KMS-11 (cell line): ENCODE measurements around the gene TBC1D14.

Source experiments
- H2AFZ ChIP-seq: fragments of 200-600 bp; sonication (generic); 2 replicates; pipeline ENCODE4 v1.6.1; 2016; ENCODE audit warnings: antibody characterized with exemption, mixed run types, low read depth
- H3K27ac ChIP-seq: fragments of 200-600 bp; sonication (generic); 2 replicates; pipeline ENCODE4 v1.6.1; 2016; ENCODE audit warnings: mild to moderate bottlenecking, mixed run types
- H3K27me3 ChIP-seq: fragments of 200-600 bp; sonication (generic); 2 replicates; pipeline ENCODE4 v1.6.1; 2017; ENCODE audit warnings: mild to moderate bottlenecking, low read depth, mixed run types, moderate library complexity; ENCODE audit not compliant: insufficient read depth
- H3K36me3 ChIP-seq: fragments of 200-600 bp; sonication (generic); 2 replicates; pipeline ENCODE4 v1.6.1; 2017; ENCODE audit warnings: mild to moderate bottlenecking, mixed run types; ENCODE audit not compliant: insufficient read depth
- H3K4me1 ChIP-seq: fragments of 200-600 bp; sonication (generic); 2 replicates; pipeline ENCODE4 v1.6.1; 2016; ENCODE audit warnings: mild to moderate bottlenecking, low read depth, mixed run types; ENCODE audit not compliant: poor library complexity, severe bottlenecking
- H3K4me2 ChIP-seq: fragments of 200-600 bp; sonication (generic); 2 replicates; pipeline ENCODE4 v1.7.0; 2016; ENCODE audit warnings: mild to moderate bottlenecking, mixed run types
- H3K4me3 ChIP-seq: fragments of 200-600 bp; sonication (generic); IDR thresholded peaks from 2 replicates; pipeline ENCODE4 v1.6.1; 2017; ENCODE audit warnings: low read depth, low read length, mixed read lengths; ENCODE audit not compliant: insufficient read depth
- H3K79me2 ChIP-seq: fragments of 200-600 bp; sonication (generic); 2 replicates; pipeline ENCODE4 v1.6.1; 2016; ENCODE audit warnings: low read depth, mixed run types; ENCODE audit not compliant: insufficient read depth
- H3K9ac ChIP-seq: fragments of 200-600 bp; sonication (generic); 2 replicates; pipeline ENCODE4 v1.6.1; 2016; ENCODE audit warnings: mild to moderate bottlenecking, mixed run types
- H4K20me1 ChIP-seq: fragments of 200-600 bp; sonication (generic); 2 replicates; pipeline ENCODE4 v1.6.1; 2016; ENCODE audit warnings: mild to moderate bottlenecking, mixed run types; ENCODE audit not compliant: insufficient read depth
- TF ChIP-seq, protein P1 (sequence below): fragments of 200-600 bp; sonication (generic); conservative IDR thresholded peaks from 2 replicates; pipeline ENCODE4 v1.6.1; 2017; ENCODE audit warnings: low read depth, mild to moderate bottlenecking, antibody characterized with exemption, low read length, moderate library complexity, mixed read lengths

Gene TBC1D14

DNA sequence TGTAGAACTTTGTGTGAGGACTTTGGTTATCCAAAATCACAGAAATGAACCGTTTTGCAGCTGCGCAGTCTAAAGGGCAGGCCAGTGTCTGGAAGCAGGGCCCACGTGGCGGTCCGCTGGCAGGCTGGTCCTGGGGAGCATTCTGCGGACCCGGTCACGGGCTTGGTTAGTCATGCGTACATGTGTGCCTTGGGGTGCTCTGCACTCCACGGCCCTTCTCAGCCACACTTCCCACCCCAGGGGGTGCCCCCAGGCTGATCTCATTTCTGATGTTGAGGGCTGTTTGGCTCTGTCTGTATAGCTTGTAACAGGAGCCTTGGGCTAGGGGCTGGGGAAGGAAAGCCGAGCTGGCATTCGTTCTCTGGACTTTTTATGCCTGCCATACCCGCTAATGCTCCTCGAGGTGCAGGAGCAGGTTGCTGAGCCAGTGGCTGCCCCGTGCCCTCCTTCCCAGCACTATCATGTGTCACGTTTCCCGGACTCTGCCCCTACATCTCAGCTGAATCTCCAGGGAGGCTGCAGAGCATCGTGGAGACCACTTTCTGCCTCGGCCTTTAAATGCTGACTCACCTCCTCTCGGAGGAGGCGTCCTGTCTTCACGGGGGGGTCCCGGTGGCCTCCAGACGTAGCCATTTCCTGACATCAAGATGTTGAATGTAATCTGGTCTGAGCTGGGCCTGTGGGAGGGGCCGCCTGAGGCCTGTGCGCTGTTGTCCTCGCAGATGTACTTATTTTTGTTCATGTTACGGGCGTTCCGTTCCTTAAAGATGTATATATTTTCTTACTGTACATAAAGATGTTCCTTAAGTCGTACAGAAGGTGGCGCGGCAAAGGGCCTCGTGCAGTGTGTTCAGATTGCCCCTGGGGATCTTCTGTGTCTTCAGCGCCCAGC, 122.2 kb downstream of the TBC1D14 start:
- H4K20me1 ChIP-seq, result no peaks in the 10 kb centered on the region
- no peak overlapping the region for H3K27ac ChIP-seq
- H2AFZ ChIP-seq, result no peak overlapping the region
- no peaks in the 10 kb centered on the region for H3K27me3 ChIP-seq
- H3K36me3 ChIP-seq, result no peaks in the 10 kb centered on the region
- no peak overlapping the region for H3K4me2 ChIP-seq
- H3K4me1 ChIP-seq, result no peaks in the 10 kb centered on the region
- no peak overlapping the region for H3K9ac ChIP-seq
- H3K4me3 ChIP-seq, result no peak overlapping the region
- H3K79me2 ChIP-seq, result no peaks in the 10 kb centered on the region
- TF ChIP-seq, protein P1, sequence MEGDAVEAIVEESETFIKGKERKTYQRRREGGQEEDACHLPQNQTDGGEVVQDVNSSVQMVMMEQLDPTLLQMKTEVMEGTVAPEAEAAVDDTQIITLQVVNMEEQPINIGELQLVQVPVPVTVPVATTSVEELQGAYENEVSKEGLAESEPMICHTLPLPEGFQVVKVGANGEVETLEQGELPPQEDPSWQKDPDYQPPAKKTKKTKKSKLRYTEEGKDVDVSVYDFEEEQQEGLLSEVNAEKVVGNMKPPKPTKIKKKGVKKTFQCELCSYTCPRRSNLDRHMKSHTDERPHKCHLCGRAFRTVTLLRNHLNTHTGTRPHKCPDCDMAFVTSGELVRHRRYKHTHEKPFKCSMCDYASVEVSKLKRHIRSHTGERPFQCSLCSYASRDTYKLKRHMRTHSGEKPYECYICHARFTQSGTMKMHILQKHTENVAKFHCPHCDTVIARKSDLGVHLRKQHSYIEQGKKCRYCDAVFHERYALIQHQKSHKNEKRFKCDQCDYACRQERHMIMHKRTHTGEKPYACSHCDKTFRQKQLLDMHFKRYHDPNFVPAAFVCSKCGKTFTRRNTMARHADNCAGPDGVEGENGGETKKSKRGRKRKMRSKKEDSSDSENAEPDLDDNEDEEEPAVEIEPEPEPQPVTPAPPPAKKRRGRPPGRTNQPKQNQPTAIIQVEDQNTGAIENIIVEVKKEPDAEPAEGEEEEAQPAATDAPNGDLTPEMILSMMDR, result no peak

DNA sequence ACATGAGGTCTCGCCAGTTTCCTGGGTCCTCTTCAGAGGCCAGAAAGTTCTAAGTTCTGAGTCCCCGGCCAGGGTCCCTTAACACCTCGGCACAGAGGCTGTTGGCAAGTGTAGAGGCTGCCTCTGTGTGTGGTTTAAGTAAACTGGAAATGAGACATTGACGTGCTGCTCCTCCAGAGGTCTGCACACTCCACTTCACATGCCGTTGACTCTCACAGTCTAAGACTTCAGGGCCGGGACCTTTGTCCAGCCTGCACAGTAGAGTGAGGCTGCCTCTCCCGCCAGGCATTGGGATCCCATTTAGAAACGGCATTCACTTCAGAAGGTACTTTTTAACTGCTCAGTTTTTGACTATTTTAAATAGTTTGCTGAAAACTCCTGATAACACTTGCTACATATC, 123.0 kb downstream of the TBC1D14 start:
- H4K20me1 ChIP-seq, result no peaks in the 10 kb centered on the region
- H3K27ac ChIP-seq, result no peak overlapping the region
- TF ChIP-seq, protein P1, result no peak
- H3K79me2 ChIP-seq, result no peaks in the 10 kb centered on the region
- no peaks in the 10 kb centered on the region for H3K36me3 ChIP-seq
- H3K4me1 ChIP-seq, result no peaks in the 10 kb centered on the region
- no peak overlapping the region for H3K9ac ChIP-seq
- H3K4me2 ChIP-seq, result no peak overlapping the region
- no peak overlapping the region for H2AFZ ChIP-seq
- no peak overlapping the region for H3K4me3 ChIP-seq
- no peaks in the 10 kb centered on the region for H3K27me3 ChIP-seq

DNA sequence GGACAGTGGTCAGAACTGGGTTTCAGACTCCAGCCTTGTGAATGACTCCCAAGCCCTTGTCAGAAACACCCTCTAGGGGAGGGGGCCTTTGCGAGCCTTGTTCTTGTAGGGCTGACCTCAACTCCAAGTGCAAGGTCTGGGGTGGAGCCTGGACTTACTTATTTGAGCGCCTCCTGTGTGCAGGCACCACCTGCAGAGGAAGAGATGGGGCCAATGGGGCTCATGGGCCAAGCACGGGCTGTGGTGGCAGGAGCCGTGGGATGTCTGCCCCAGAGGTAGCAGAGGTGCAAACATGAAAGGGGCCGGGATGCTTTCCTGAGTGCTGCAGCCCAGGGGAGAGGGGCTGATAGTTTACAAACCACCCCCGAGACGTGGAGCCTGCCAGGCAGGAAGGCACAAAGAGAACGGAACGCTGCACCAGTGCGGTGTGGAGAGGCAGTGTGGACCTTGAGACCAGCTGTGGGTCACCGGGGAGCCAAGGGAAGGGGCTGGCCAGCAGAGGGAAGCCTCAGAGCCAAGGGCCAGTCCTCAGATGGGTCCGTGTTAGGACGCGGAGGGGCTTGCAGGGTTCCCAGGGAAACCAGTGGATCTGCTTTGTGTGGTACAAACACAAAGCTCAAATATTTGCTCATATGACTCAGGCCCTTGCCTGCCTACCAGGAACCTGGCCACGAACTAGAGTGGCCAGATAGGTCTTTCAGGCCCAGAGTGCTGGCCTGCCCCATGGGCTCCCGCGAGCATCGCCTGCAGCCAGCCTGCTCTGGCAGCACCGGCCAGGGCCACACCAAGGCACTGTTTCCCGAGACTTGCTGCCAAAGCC, 124.8 kb downstream of the TBC1D14 start:
- H3K4me3 ChIP-seq, result no peak overlapping the region
- H2AFZ ChIP-seq, result no peak overlapping the region
- no peaks in the 10 kb centered on the region for H4K20me1 ChIP-seq
- H3K4me2 ChIP-seq, result no peak overlapping the region
- H3K36me3 ChIP-seq, result no peaks in the 10 kb centered on the region
- H3K4me1 ChIP-seq, result no peaks in the 10 kb centered on the region
- no peak overlapping the region for H3K27ac ChIP-seq
- H3K79me2 ChIP-seq, result no peaks in the 10 kb centered on the region
- TF ChIP-seq, protein P1, result no peak
- H3K27me3 ChIP-seq, result no peaks in the 10 kb centered on the region
- H3K9ac ChIP-seq, result no peak overlapping the region

DNA sequence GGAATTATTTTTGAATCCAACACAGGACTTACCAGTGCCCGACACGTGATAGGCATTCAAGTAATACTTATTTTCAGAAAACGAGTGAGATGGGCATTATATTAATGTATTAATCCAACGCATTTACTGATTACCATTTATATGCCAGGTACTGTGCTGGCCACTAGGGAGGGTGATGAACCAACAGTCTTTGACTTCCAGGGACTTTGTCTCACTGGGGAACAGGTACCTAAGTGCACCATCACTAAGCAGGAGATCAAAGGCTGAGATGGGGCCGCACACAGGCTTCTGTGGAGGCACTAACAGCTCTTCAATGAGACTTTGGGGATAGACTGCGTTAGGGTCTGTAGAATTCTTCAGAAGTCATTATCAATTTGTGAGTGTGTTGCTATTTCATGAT, 127.8 kb downstream of the TBC1D14 start:
- H3K9ac ChIP-seq, result no peak overlapping the region
- no peaks in the 10 kb centered on the region for H3K4me1 ChIP-seq
- no peaks in the 10 kb centered on the region for H3K79me2 ChIP-seq
- no peaks in the 10 kb centered on the region for H3K36me3 ChIP-seq
- no peak overlapping the region for H3K27ac ChIP-seq
- TF ChIP-seq, protein P1, result no peak; the same call in 1 of the 2 replicates
- no peak overlapping the region for H2AFZ ChIP-seq
- H3K4me3 ChIP-seq, result no peak overlapping the region
- no peaks in the 10 kb centered on the region for H3K27me3 ChIP-seq
- no peaks in the 10 kb centered on the region for H4K20me1 ChIP-seq
- no peak overlapping the region for H3K4me2 ChIP-seq
